Thoracic aorta (tissue), 2 donors: Measurements from ENCODE around the gene ZDHHC9. TPM values are rescaled to one million over a fixed set of nuclear protein-coding genes. Genes with fewer than 3 reads are reported as not detected.
A peak's percentile ranks its signal among the peaks of the same experiment; 100 is the strongest.
"Not testable (repeated sequence)": the region's sequence is repeated elsewhere in the genome, so short reads cannot be mapped to it uniquely, and the experiment has no call there.

ENCODE experiments used
- ATAC-seq: fragments of 150-250 bp; one replicate; pipeline ENCODE4 v1.8.0; 2017; ENCODE audit warnings: low read depth; ENCODE audit not compliant: insufficient number of reproducible peaks, low FRiP score
- DNase-seq: peaks from one replicate; pipeline ENCODE4 v3.0.0-alpha.2; 2020; ENCODE audit warnings: low spot score
- H3K27ac ChIP-seq, 2 donors: fragments of 200-600 bp; sonication (generic); 1 replicate in 1 of 2; 2 replicates in 1 of 2; pipeline ENCODE4 v1.5.1; 2016; ENCODE audit warnings: mild to moderate bottlenecking in 2 of 2, moderate library complexity in 2 of 2
- H3K27me3 ChIP-seq: fragments of 200-600 bp; sonication (generic); replicated peaks from 2 replicates; pipeline ENCODE4 v1.6.0; 2016; ENCODE audit warnings: mild to moderate bottlenecking; ENCODE audit not compliant: insufficient read depth
- H3K36me3 ChIP-seq: fragments of 200-600 bp; sonication (generic); one replicate; pipeline ENCODE4 v1.5.1; 2016
- H3K4me1 ChIP-seq, 2 donors: fragments of 200-600 bp; sonication (generic); 1 replicate in 1 of 2; 2 replicates in 1 of 2; pipeline versions ENCODE4 v1.5.1 to v1.6.0; 2016; ENCODE audit warnings: low read depth in 2 of 2, mild to moderate bottlenecking in 1 of 2; ENCODE audit not compliant: control insufficient read depth in 1 of 2
- H3K4me3 ChIP-seq: fragments of 200-600 bp; sonication (generic); 2 replicates; pipeline ENCODE4 v1.5.1; 2016; ENCODE audit warnings: mild to moderate bottlenecking
- H3K9me3 ChIP-seq: fragments of 200-600 bp; sonication (generic); 2 replicates; pipeline ENCODE4 v1.5.1; 2016
- CTCF ChIP-seq: fragments of 200-600 bp; sonication (generic); IDR thresholded peaks from one replicate; pipeline ENCODE4 v1.5.1; 2019; ENCODE audit warnings: antibody characterized with exemption
- total RNA-seq, 2 donors: library from RNA; depleted of rRNA; stranded (reverse); fragments of >200 nt; gene quantifications; one replicate each; pipeline versions ENCODE4 v1.1.0 to v1.2.3, GENCODE V29; 2016

The ZDHHC9 gene
- 10 to 100 TPM; 18.3 to 38.4 TPM for total RNA-seq

- ATAC-seq (peak; percentile 68), DNase-seq (peak; percentile 49)
- H3K4me3 ChIP-seq = peak within 1 kb of the TSS; percentile 85
- H3K9me3 ChIP-seq = no peaks in the 10 kb centered on the region
- peak within 1 kb of the TSS; percentile 76 to 85 for H3K27ac ChIP-seq
- no peak for TF ChIP-seq CTCF
- H3K4me1 ChIP-seq = peaks cover 0 to 13% of the 10 kb centered on the region in 2 donors
- no peaks in the 10 kb centered on the region for H3K27me3 ChIP-seq
- no peaks in the 10 kb centered on the region for H3K36me3 ChIP-seq
These were observed at the start of gene ZDHHC9 for GRCh38 chrX:129843459-129844306. Gene ZDHHC9, minus strand, starts transcription at chrX:129843886. Its CDS starts 1,941 bp downstream, at chrX:129841945.

- no peaks in the 10 kb centered on the region for H3K27me3 ChIP-seq
- H3K36me3 ChIP-seq = no peaks in the 10 kb centered on the region
- H3K9me3 ChIP-seq = no peaks in the 10 kb centered on the region
- H3K27ac ChIP-seq = no peak overlapping the region
- DNase-seq (no peak), ATAC-seq (no peak)
- H3K4me3 ChIP-seq = no peak overlapping the region
- H3K4me1 ChIP-seq = no peaks in the 10 kb centered on the region
- TF ChIP-seq CTCF = no peak
These were observed 33.7 kb upstream of the ZDHHC9 start for GRCh38 chrX:129877401-129877800.

GRCh38 chrX:129876771-129877305, 33.2 kb upstream of the ZDHHC9 start:
- Histone ChIP-seq H3K27me3 (no peaks in the 10 kb centered on the region), H3K4me3 (no peak overlapping the region), H3K36me3 (no peaks in the 10 kb centered on the region), H3K9me3 (no peaks in the 10 kb centered on the region), H3K27ac (no peak overlapping the region), H3K4me1 (no peaks in the 10 kb centered on the region)
- no peak for DNase-seq
- no peak for ATAC-seq
- TF ChIP-seq CTCF = no peak

GRCh38 chrX:129875669-129876068, 32.0 kb upstream of the ZDHHC9 start:
- ATAC-seq (no peak), DNase-seq (no peak)
- Histone ChIP-seq H3K36me3 (no peaks in the 10 kb centered on the region), H3K4me1 (no peaks in the 10 kb centered on the region), H3K4me3 (no peak overlapping the region), H3K27ac (no peak overlapping the region), H3K9me3 (no peaks in the 10 kb centered on the region), H3K27me3 (no peaks in the 10 kb centered on the region)
- no peak for TF ChIP-seq CTCF

GRCh38 chrX:129872524-129872923, 28.8 kb upstream of the ZDHHC9 start:
- H3K4me1 ChIP-seq = no peaks in the 10 kb centered on the region
- no peaks in the 10 kb centered on the region for H3K36me3 ChIP-seq
- DNase-seq (no peak), ATAC-seq (no peak)
- no peaks in the 10 kb centered on the region for H3K9me3 ChIP-seq
- H3K27me3 ChIP-seq = no peaks in the 10 kb centered on the region
- H3K27ac ChIP-seq = no peak overlapping the region
- no peak overlapping the region for H3K4me3 ChIP-seq
- no peak for TF ChIP-seq CTCF

- ATAC-seq, H3K36me3 ChIP-seq, H3K27me3 ChIP-seq, H3K27ac ChIP-seq, H3K9me3 ChIP-seq, DNase-seq, H3K4me3 ChIP-seq, H3K4me1 ChIP-seq: not testable (repeated sequence)
These were observed 22.6 kb upstream of the ZDHHC9 start for GRCh38 chrX:129866321-129866720.

- H3K36me3 ChIP-seq, ATAC-seq, H3K27me3 ChIP-seq, H3K4me1 ChIP-seq, H3K9me3 ChIP-seq, DNase-seq, H3K27ac ChIP-seq, H3K4me3 ChIP-seq: not testable (repeated sequence)
These were observed 15.4 kb upstream of the ZDHHC9 start for GRCh38 chrX:129859134-129859533.

GRCh38 chrX:129851825-129852224, 8.1 kb upstream of the ZDHHC9 start:
- H3K27ac ChIP-seq, H3K9me3 ChIP-seq, DNase-seq, ATAC-seq, H3K4me3 ChIP-seq, H3K27me3 ChIP-seq, H3K36me3 ChIP-seq, H3K4me1 ChIP-seq: not testable (repeated sequence)
